Measurements from ENCODE around the gene WNT7A.
"Not testable (repeated sequence)": the region's sequence is repeated elsewhere in the genome, so short reads cannot be mapped to it uniquely, and the experiment has no call there.

Gene WNT7A

DNA sequence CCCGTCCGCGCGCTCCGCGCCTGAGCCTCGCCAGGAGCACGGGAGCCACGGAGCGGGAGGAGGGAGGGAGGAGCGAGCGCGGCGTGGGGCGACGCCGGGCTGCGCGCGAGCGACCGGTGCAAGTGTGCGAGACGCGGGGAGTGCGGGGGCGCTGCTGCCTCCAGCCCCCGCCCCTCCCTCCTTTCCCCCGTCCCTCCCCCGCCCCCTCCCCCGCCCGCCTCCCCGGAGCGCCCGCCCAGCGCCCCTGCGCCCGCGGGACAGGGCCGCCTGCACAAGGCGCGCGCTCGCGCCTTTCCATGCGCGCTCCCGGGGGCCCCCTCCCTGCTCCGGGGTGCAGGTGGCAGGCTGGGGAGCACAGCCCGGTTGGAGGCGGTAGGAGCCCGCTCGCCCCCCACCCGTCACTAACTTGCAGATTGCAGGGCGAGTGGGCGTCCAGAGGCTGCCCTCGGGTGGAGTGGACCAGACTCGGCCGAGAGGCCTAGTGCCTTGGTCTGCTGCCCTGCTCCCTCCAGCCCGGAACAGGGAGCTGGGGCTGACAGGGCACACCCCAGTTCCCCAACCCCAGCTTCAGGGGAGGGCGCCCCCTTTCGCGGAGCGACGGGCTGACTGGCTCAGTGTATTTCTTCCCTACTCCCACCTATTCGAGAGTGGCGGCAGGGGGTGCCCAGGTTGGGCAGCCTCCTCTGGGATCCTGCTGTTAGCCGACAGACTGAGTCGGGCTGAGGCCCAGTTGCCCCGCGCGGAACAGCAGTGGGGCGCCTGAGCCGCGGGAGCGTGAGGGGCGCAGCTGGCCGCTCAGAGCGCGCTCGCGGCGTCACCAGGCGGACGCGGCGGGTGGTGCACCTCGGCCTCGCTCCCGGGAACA, at the start of gene WNT7A:
Gene WNT7A, minus strand, starts transcription at position 126 of the 865 bp plus-strand sequence. CDS start 255 bp downstream, outside the sequence.
- DNase-seq (ENCODE audit: low read depth), result peak; percentile 57

DNA sequence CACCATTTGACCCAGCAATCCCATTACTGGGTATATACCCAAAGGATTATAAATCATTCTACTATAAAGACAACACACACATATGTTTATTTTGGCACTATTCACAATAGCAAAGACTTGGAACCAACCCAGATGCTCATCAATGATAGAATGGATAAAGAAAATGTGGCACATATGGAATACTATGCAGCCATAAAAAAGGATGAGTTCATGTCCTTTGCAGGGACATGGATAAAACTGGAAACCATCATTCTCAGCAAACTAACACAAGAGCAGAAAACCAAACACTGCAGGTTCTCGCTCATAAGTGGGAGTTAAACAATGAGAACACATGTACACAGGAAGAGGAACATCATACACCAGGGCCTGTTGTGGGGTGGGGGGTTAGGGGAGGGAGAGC, 48.9 kb upstream of the WNT7A start:
- not testable (repeated sequence) for DNase-seq (ENCODE audit: low read depth)

DNA sequence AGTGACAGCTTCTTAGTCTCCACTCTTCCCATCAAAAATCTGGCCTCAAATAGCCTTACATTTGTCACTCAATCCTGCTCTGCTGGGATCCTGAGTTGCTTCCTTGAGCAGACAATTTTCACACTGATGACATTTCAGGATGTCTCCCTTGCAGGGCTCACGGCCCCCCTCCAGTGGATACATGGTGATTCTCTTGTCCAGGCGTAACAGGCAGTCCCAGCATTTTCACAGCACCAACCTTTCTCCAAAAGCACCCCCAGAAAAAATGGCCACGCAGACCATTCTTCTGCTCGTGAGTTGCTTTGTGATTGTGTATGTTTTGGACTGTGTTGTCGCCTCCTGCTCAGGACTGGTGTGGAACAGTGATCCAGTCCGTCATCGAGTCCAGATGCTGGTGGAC, 47.4 kb upstream of the WNT7A start:
- no peak for DNase-seq (ENCODE audit: low read depth)

- no peak for DNase-seq (ENCODE audit: low read depth)
These were observed 36.5 kb upstream of the WNT7A start for GRCh38 chr3:13916375-13916774.

GRCh38 chr3:13902648-13903238, 22.9 kb upstream of the WNT7A start:
- DNase-seq (ENCODE audit: low read depth), result no peak

DNA sequence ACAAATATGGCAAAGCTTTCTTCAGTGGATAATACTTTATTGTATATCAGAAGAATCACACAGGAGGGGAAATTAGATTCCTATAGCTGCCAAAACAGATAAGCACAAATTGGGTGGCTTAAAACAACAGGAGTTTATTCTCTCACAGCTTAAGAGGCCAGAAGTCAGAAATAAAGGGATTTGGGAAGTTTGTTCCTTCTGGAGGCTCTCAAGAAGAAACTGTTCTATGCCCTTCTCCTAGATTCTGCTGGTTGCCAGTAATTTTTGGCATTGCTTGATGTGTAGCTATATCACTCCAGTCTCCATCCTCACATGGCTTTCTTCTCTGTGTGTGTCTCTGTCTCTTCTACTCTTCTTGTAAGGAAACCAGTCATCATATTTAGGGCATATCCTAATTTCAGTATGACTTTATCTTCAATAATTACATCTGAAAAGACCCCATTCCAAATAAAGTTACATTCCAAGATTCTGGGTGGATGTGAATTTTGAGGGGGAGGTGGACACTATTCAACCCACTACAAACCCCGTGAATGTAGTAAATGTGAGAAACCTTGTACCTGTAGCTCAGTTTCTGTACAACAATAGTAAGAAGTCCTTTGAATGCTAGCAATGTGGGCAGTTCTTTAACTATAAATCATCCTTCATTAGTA, 22.2 kb upstream of the WNT7A start:
- DNase-seq (ENCODE audit: low read depth), result no peak

DNA sequence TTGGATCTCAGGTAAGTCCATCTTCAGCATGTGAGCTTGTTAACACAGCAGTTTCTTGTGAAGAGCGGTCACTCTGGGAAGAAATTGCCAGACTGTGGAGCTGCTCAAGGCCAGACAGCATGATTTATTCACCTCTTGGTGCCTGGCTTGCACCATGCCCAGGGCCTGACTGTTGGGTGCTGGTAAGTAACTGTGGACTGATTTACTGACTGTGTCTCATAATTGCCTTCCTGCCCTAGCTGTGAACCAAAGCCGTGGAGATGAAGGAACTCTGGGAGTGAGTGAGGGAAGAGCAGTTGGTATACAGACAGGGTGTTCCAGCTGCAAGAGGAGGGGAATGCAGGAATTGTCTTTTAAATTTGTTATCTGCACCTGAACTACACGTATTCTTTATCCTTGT, 18.5 kb upstream of the WNT7A start:
- no peak for DNase-seq (ENCODE audit: low read depth)

GRCh38 chr3:13896473-13897154, 16.7 kb upstream of the WNT7A start:
- peak; percentile 34 for DNase-seq (ENCODE audit: low read depth)

- peak; percentile 88 for DNase-seq (ENCODE audit: low read depth)
These were observed 15.6 kb upstream of the WNT7A start for GRCh38 chr3:13895155-13896105.

- DNase-seq (ENCODE audit: low read depth), result no peak
These were observed 14.9 kb upstream of the WNT7A start for GRCh38 chr3:13894807-13895154.

DNA sequence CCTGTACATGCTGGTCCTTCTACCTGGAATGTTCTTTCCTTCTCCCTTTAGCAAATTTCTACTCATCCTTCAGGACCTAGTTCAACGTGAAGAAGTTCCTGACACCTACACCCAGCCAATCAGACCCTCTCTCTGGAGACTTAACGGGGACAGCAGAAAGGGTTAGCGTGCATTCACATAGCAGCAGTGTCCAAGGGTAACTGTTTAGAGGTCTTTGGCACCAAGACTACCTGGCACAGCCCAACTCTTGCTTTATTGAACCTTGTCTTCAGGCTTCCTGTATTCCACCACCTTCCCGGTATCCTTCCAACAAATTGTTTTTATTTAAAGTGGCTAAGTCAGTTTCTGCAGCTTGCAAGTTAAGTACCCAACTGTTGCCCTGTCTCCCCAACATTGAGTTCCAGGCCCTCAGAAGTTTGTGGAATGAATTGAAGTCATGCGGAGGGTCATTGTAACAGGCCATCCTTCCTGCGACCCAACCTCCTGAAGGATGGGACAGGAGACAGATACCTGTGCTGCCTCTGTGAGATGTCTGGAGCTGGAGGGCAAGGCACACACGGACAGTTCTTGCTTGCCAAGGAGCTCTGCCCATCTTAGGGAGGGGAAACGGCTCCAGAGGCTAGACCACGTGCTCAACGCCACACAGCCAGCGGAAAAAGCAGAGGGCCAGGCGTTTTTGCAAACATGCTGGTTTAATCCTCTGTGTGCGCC, 14.4 kb upstream of the WNT7A start:
- no peak for DNase-seq (ENCODE audit: low read depth)

DNA sequence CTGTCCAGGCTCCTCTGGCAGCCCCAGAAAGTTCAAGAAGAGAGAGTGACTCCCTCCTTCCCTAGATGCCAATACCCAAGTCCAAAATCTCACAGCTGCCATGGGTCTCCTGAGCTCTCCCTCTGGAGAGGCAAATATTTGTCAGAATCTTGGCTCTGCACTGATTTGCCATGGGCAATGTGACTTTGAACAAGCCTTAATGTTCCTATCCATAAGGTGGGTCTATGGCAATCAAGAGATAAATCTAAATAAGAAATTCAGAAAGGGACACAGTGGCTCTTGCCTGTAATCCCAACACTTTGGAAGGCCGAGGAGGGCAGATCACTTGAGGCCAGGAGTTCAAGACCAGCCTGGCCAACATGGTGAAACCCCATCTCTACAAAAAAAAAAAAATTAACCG, 12.4 kb upstream of the WNT7A start:
- no peak for DNase-seq (ENCODE audit: low read depth)

- DNase-seq (ENCODE audit: low read depth), result no peak
These were observed 11.7 kb upstream of the WNT7A start for GRCh38 chr3:13891492-13892073.

DNA sequence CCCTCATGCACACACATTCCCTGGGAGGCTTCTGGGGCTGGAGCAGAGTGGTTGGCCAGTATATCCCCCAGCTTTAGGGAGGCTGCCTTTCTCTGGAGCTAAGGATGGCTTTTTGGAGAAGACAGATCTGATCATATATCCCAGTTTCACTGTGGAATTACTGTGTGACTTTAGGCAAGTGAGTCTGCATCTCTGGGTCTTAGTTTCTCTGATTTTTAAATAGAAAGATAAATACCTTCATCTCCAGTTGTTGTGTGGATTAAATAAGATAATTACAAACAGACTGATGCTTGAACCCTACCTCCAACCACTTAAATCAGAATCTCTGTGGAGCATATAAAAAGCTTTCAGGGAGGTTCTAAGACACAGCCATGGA, 11.1 kb upstream of the WNT7A start:
- DNase-seq (ENCODE audit: low read depth), result no peak

DNA sequence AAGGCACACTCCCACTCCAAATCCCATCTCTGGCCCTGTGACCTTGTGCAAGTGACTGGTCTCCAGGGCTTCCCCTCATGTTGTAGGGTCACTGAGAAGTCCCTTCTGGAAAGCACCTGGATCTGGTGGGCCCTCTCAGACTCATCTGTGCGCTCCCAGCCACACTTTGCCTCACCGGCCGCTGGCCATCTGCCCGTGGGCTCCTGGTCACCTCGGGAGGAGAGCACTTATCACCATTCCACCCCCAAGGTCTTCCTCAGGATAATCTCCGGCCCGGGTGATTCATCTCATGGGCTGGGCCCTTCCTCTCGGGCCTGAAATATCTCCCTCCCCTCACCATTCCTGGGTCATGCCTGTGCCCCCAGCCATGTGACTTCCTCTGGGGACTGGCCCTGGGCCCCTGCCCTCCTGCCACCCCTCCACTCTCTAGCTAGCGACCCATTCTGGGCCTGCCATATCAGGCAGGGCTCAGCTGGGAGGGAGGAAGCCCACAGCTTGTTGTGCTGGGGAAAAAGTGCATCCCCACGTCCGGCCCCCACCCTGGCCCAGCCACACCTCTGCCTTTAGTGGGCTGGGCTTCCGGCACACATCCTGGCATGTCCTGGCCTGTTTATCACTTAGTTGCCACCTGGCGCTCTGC, 10.6 kb upstream of the WNT7A start:
- peak; percentile 39 for DNase-seq (ENCODE audit: low read depth)

- no peak for DNase-seq (ENCODE audit: low read depth)
These were observed 8.7 kb upstream of the WNT7A start for GRCh38 chr3:13888576-13888975.

- DNase-seq (ENCODE audit: low read depth), result no peak
These were observed 7.8 kb upstream of the WNT7A start for GRCh38 chr3:13887495-13888300.

DNA sequence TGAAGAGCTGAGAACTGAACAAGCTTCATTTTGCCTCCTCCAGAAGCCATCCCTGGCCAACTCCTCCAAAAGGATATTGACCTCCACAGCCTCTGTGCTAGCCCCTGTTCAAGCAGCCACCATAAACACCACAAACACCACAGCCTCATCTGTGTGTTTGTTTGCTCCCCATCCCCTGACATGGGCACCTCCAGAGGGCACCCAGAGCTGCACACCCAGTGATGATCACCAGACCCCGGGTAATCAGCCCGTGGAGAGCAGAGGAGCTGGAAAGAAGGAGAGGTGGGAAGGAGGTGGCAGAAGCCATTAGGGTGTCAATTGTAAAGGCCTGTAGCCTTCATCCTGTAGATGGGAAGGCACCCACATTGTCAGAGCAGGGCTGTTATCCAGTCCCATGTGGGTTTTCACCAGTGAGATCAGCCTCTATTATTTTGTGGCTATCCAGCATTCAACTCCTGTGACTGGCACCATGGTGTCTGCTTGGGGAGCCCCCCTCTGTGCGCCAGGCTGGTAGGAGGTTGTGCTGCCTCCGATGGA, 6.8 kb upstream of the WNT7A start:
- DNase-seq (ENCODE audit: low read depth), result no peak

- no peak for DNase-seq (ENCODE audit: low read depth)
These were observed 5.8 kb upstream of the WNT7A start for GRCh38 chr3:13885704-13886010.

Measured in activated T-cell treated with anti-CD3 and anti-CD28 coated beads for 1 hour (primary cell).